A549 (cell line): Measurements from ENCODE around the gene ENHO. TPM values are rescaled to one million over a fixed set of nuclear protein-coding genes. Genes with fewer than 3 reads are reported as not detected.

ENCODE experiments used
- ATAC-seq, 2 experiments: fragments of 200-7000 bp in 1 of 2; fragments of >200 bp in 1 of 2; cut with Nextera tagmentation in 1 of 2; cut with Tn5 transposase in 1 of 2; 3 replicates each; pipeline versions ENCODE4 v1.8.0 to v1.9.1; 2018 to 2020; ENCODE audit warnings: mild to moderate bottlenecking in 1 of 2, moderate library complexity in 1 of 2
- CTCF ChIA-PET: fragments of 300-600 bp; sonication (Branson Sonifier 250); formaldehyde crosslinking; extraction: SDS; loops from one replicate; lab custom pipeline; 2021; ENCODE audit warnings: antibody characterized with exemption, inconsistent platforms; lab: Yijun Ruan, JAX
- POLR2A ChIA-PET: fragments of 350-600 bp; formaldehyde crosslinking; extraction: SDS; loops from one replicate; lab custom pipeline; 2021; ENCODE audit warnings: antibody characterized with exemption, inconsistent platforms; lab: Yijun Ruan, JAX
- DNase-seq, 2 experiments: peaks; one replicate each; pipeline versions ENCODE4 v3.0.0 to v3.0.0-alpha.2; 2011 to 2016; ENCODE audit warnings: low read depth in 1 of 2, low spot score in 1 of 2
- FAIRE-seq: peaks from 2 replicates; lab custom pipeline; 2011; peaks lifted over from hg19 to GRCh38; lab: Jason Lieb, UNC
- H3K27ac ChIP-seq, 2 experiments: fragments of >200 bp; sonication (Bioruptor Twin); formaldehyde crosslinking; 3 replicates each; pipeline ENCODE4 v1.5.1; 2016 to 2017
- H3K4me1 ChIP-seq: fragments of >200 bp; sonication (Bioruptor Twin); formaldehyde crosslinking; 3 replicates; pipeline ENCODE4 v1.6.1; 2016
- H3K4me2 ChIP-seq: fragments of >200 bp; sonication (Bioruptor Twin); formaldehyde crosslinking; 3 replicates; pipeline ENCODE4 v1.6.1; 2016
- H3K4me3 ChIP-seq: fragments of >200 bp; sonication (Bioruptor Twin); formaldehyde crosslinking; 3 replicates; pipeline ENCODE4 v1.5.1; 2016
- H3K9me3 ChIP-seq: fragments of >200 bp; sonication (Bioruptor Twin); formaldehyde crosslinking; 3 replicates; pipeline ENCODE4 v1.6.1; 2016
- BHLHE40 ChIP-seq: IDR thresholded peaks from 2 replicates; pipeline ENCODE4 v1.6.1; 2012; ENCODE audit warnings: low read depth, low read length, inconsistent platforms
- CBX2 ChIP-seq: fragments of 200-600 bp; sonication (generic); IDR thresholded peaks from 2 replicates; pipeline ENCODE4 v1.6.1; 2016; ENCODE audit warnings: low read depth, mild to moderate bottlenecking, borderline replicate concordance
- CEBPB ChIP-seq, 2 experiments: fragments of >200 bp in 1 of 2; sonication (Bioruptor Twin) in 1 of 2; formaldehyde crosslinking in 1 of 2; IDR thresholded peaks; 2 replicates each; pipeline ENCODE4 v1.6.1; 2012 to 2016
- FOSL2 ChIP-seq, 2 experiments: fragments of 450-650 bp in 1 of 2; fragments of >200 bp in 1 of 2; sonication (Bioruptor Twin) in 1 of 2; formaldehyde crosslinking; IDR thresholded peaks; 2 replicates each; pipeline versions ENCODE4 v1.5.0 to v1.6.1; 2016 to 2020; ENCODE audit warnings: mild to moderate bottlenecking in 1 of 2, moderate library complexity in 1 of 2
- KDM1A ChIP-seq: fragments of 200-600 bp; sonication (generic); IDR thresholded peaks from 2 replicates; pipeline ENCODE4 v1.6.1; 2016; ENCODE audit warnings: low read depth, mild to moderate bottlenecking
- MAFK ChIP-seq: fragments of 450-650 bp; IDR thresholded peaks from 2 replicates; pipeline ENCODE4 v1.6.1; 2014; ENCODE audit not compliant: partially characterized antibody
- NPAS2 ChIP-seq: fragments of 250-450 bp; sonication (Bioruptor Pico); IDR thresholded peaks from 2 replicates; pipeline ENCODE4 v1.8.0; 2022; ENCODE audit warnings: mild to moderate bottlenecking, moderate library complexity, borderline replicate concordance
- TP53 ChIP-seq: fragments of 250-450 bp; sonication (Bioruptor Pico); IDR thresholded peaks from 2 replicates; pipeline ENCODE4 v1.5.0; 2021; ENCODE audit warnings: mild to moderate bottlenecking, moderate library complexity
- USF2 ChIP-seq: fragments of 450-650 bp; IDR thresholded peaks from 2 replicates; pipeline ENCODE4 v1.6.1; 2014; ENCODE audit warnings: antibody characterized with exemption
- ZC3H11A ChIP-seq: fragments of 450-650 bp; IDR thresholded peaks from 2 replicates; pipeline ENCODE4 v1.6.1; 2014; ENCODE audit warnings: antibody characterized with exemption, mild to moderate bottlenecking
- WGBS: methylation state at CpG from one replicate; pipeline ENCODE4 v1.1.6; 2017; ENCODE audit errors: missing lambda C conversion rate; 5-methylcytosine and 5-hydroxymethylcytosine counted together
- polyA plus RNA-seq, 4 experiments: library from polyadenylated mRNA; depleted of rRNA in 3 of 4; stranded (reverse); fragments of >200 nt; fragmentation: RNase III in 1 of 4; extraction: RNeasy Plus Mini Kit Qiagen cat#74134 plus additional on column Dnase treatment in 1 of 4; gene quantifications; 2 replicates in 3 of 4; 3 replicates in 1 of 4; pipeline ENCODE4 v1.2.3, GENCODE V29; 2011 to 2017
- small RNA-seq, 6 experiments: library from RNA; depleted of rRNA; stranded (forward); fragments of <200 nt; gene quantifications; one replicate each; pipeline ENCODE3, GENCODE V24; 2012
- TF ChIP-seq, protein P1 (sequence below): fragments of 200-600 bp; sonication (generic); IDR thresholded peaks from 2 replicates; pipeline ENCODE4 v1.6.1; 2016; ENCODE audit warnings: antibody characterized with exemption, mild to moderate bottlenecking, moderate library complexity
- TF ChIP-seq, protein P2 (sequence below): fragments of 150-350 bp; IDR thresholded peaks from 2 replicates; pipeline ENCODE4 v1.6.1; 2014; ENCODE audit warnings: low read depth, mild to moderate bottlenecking, low read length
- TF ChIP-seq, protein P3 (sequence below): fragments of 250-450 bp; sonication (Bioruptor Pico); IDR thresholded peaks from 2 replicates; pipeline ENCODE4 v1.5.0; 2021; ENCODE audit warnings: mild to moderate bottlenecking, moderate library complexity, borderline replicate concordance
- TF ChIP-seq, protein P4 (sequence below): fragments of >200 bp; sonication (Bioruptor Twin); formaldehyde crosslinking; IDR thresholded peaks from 3 replicates; pipeline ENCODE4 v1.5.1; 2016

The ENHO gene
- polyA plus RNA-seq, 2 of the 4 experiments (the other 2 are of a cell fraction): 0.28 to 1.7 TPM

DNA sequence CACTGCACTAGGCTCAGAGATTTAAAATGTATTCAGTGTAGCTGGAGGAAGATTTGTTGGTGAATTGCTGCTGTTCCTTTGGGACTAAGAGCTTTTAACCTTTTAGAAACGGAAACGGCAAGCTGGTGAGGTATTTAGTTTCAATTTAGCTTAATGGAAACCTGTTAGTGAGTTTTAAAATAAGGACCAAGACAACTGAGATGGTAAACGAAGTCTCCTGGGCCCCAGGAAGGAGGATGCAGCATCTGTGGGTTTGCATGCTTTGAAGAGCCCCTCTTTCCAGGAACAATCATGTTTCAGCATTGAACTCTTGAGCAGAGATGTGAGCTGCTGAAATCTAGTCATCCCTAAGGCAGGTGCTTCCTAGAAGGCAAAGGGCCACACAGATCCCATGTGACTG is 47.7 kb downstream of the ENHO start:
- Histone ChIP-seq H3K4me2 (no peak overlapping the region), H3K4me1 (no peaks in the 10 kb centered on the region), H3K9me3 (no peaks in the 10 kb centered on the region), H3K27ac (no peak overlapping the region), H3K4me3 (no peak overlapping the region)
- no peak for FAIRE-seq
- TF ChIP-seq BHLHE40: no peak
- TF ChIP-seq, protein P1, sequence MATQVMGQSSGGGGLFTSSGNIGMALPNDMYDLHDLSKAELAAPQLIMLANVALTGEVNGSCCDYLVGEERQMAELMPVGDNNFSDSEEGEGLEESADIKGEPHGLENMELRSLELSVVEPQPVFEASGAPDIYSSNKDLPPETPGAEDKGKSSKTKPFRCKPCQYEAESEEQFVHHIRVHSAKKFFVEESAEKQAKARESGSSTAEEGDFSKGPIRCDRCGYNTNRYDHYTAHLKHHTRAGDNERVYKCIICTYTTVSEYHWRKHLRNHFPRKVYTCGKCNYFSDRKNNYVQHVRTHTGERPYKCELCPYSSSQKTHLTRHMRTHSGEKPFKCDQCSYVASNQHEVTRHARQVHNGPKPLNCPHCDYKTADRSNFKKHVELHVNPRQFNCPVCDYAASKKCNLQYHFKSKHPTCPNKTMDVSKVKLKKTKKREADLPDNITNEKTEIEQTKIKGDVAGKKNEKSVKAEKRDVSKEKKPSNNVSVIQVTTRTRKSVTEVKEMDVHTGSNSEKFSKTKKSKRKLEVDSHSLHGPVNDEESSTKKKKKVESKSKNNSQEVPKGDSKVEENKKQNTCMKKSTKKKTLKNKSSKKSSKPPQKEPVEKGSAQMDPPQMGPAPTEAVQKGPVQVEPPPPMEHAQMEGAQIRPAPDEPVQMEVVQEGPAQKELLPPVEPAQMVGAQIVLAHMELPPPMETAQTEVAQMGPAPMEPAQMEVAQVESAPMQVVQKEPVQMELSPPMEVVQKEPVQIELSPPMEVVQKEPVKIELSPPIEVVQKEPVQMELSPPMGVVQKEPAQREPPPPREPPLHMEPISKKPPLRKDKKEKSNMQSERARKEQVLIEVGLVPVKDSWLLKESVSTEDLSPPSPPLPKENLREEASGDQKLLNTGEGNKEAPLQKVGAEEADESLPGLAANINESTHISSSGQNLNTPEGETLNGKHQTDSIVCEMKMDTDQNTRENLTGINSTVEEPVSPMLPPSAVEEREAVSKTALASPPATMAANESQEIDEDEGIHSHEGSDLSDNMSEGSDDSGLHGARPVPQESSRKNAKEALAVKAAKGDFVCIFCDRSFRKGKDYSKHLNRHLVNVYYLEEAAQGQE: no peak
- TF ChIP-seq TP53 (CRISPR knock-in tag): no peak
- TF ChIP-seq CBX2: no peak
- TF ChIP-seq, protein P2, sequence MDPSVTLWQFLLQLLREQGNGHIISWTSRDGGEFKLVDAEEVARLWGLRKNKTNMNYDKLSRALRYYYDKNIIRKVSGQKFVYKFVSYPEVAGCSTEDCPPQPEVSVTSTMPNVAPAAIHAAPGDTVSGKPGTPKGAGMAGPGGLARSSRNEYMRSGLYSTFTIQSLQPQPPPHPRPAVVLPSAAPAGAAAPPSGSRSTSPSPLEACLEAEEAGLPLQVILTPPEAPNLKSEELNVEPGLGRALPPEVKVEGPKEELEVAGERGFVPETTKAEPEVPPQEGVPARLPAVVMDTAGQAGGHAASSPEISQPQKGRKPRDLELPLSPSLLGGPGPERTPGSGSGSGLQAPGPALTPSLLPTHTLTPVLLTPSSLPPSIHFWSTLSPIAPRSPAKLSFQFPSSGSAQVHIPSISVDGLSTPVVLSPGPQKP: no peak
- no peak for TF ChIP-seq NPAS2 (CRISPR knock-in tag)
- no peak for TF ChIP-seq ZC3H11A
- TF ChIP-seq USF2: no peak
- TF ChIP-seq MAFK: no peak
- TF ChIP-seq CEBPB (IDR thresholded peaks at IDR 0.05): no peak
- TF ChIP-seq, protein P3, sequence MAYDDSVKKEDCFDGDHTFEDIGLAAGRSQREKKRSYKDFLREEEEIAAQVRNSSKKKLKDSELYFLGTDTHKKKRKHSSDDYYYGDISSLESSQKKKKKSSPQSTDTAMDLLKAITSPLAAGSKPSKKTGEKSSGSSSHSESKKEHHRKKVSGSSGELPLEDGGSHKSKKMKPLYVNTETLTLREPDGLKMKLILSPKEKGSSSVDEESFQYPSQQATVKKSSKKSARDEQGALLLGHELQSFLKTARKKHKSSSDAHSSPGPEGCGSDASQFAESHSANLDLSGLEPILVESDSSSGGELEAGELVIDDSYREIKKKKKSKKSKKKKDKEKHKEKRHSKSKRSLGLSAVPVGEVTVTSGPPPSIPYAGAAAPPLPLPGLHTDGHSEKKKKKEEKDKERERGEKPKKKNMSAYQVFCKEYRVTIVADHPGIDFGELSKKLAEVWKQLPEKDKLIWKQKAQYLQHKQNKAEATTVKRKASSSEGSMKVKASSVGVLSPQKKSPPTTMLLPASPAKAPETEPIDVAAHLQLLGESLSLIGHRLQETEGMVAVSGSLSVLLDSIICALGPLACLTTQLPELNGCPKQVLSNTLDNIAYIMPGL (CRISPR knock-in tag): no peak
- no peak for TF ChIP-seq KDM1A
- TF ChIP-seq FOSL2 (IDR thresholded peaks at IDR 0.05): no peak
- no peak for TF ChIP-seq FOSL2 (CRISPR knock-in tag; IDR thresholded peaks at IDR 0.05)
- TF ChIP-seq, protein P4, sequence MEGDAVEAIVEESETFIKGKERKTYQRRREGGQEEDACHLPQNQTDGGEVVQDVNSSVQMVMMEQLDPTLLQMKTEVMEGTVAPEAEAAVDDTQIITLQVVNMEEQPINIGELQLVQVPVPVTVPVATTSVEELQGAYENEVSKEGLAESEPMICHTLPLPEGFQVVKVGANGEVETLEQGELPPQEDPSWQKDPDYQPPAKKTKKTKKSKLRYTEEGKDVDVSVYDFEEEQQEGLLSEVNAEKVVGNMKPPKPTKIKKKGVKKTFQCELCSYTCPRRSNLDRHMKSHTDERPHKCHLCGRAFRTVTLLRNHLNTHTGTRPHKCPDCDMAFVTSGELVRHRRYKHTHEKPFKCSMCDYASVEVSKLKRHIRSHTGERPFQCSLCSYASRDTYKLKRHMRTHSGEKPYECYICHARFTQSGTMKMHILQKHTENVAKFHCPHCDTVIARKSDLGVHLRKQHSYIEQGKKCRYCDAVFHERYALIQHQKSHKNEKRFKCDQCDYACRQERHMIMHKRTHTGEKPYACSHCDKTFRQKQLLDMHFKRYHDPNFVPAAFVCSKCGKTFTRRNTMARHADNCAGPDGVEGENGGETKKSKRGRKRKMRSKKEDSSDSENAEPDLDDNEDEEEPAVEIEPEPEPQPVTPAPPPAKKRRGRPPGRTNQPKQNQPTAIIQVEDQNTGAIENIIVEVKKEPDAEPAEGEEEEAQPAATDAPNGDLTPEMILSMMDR: no peak
- no peak for ATAC-seq
- no peak for DNase-seq
- CTCF ChIA-PET: interaction anchor here (1.2 to 2.7 kb wide), 4 partner anchors 9 to 128 kb away, joined by 3 to 9 read pairs (median 5); no protein-coding TSS in a partner anchor
- 3% methylated on average over 3 of the region's 3 CpGs for WGBS
- POLR2A ChIA-PET: no interaction called here

Small RNAs within 50 kb of the gene (small RNA-seq; reads per million reads assigned to genes)
- gene RN7SKP24: 0 to 4.7 (median 0) reads per million in 6 experiments

Other genes starting within 250 kb of the ENHO start
- 4.3 and 4.4 TPM in 2 replicates for gene KIF24, start 193.7 kb downstream of the ENHO start, polyA plus RNA-seq (2011; rRNA removed)
- gene KIF24, start 193.7 kb downstream of the ENHO start, polyA plus RNA-seq (2017; fragmentation: RNase III; extraction: RNeasy Plus Mini Kit Qiagen cat#74134 plus additional on column Dnase treatment): 3.0 to 3.3 TPM (median 3.2 TPM) in 3 replicates
- 26.4 and 26.8 TPM in 2 replicates for gene NUDT2, start 193.4 kb downstream of the ENHO start, polyA plus RNA-seq (2011; rRNA removed)
- 24.2 to 26.4 TPM (median 25.5 TPM) in 3 replicates for gene NUDT2, start 193.4 kb downstream of the ENHO start, polyA plus RNA-seq (2017; fragmentation: RNase III; extraction: RNeasy Plus Mini Kit Qiagen cat#74134 plus additional on column Dnase treatment)
- gene MYORG, start 146.1 kb downstream of the ENHO start, polyA plus RNA-seq (2011; rRNA removed): 2.2 and 3.7 TPM in 2 replicates
- 3.3 to 4.2 TPM (median 4.1 TPM) in 3 replicates for gene MYORG, start 146.1 kb downstream of the ENHO start, polyA plus RNA-seq (2017; fragmentation: RNase III; extraction: RNeasy Plus Mini Kit Qiagen cat#74134 plus additional on column Dnase treatment)
- gene FAM219A, start 64.4 kb downstream of the ENHO start, polyA plus RNA-seq (2011; rRNA removed): 8.1 and 10.4 TPM in 2 replicates
- gene FAM219A, start 64.4 kb downstream of the ENHO start, polyA plus RNA-seq (2017; fragmentation: RNase III; extraction: RNeasy Plus Mini Kit Qiagen cat#74134 plus additional on column Dnase treatment): 13.5 to 15.7 TPM (median 15.3 TPM) in 3 replicates
- gene DNAI1, start 64.2 kb downstream of the ENHO start, polyA plus RNA-seq (2011; rRNA removed): 0.16 and 0.27 TPM in 2 replicates
- gene DNAI1, start 64.2 kb downstream of the ENHO start, polyA plus RNA-seq (2017; fragmentation: RNase III; extraction: RNeasy Plus Mini Kit Qiagen cat#74134 plus additional on column Dnase treatment): 0.34 to 0.50 TPM (median 0.40 TPM) in 3 replicates
- not detected in 2 replicates for gene CNTFR, start 66.7 kb upstream of the ENHO start, polyA plus RNA-seq (2011; rRNA removed)
- gene CNTFR, start 66.7 kb upstream of the ENHO start, polyA plus RNA-seq (2017; fragmentation: RNase III; extraction: RNeasy Plus Mini Kit Qiagen cat#74134 plus additional on column Dnase treatment): 0.04 to 0.09 TPM in 2 of 3 replicates, not detected in the other
- 40.8 and 46.5 TPM in 2 replicates for gene RPP25L, start 89.1 kb upstream of the ENHO start, polyA plus RNA-seq (2011; rRNA removed)
- gene RPP25L, start 89.1 kb upstream of the ENHO start, polyA plus RNA-seq (2017; fragmentation: RNase III; extraction: RNeasy Plus Mini Kit Qiagen cat#74134 plus additional on column Dnase treatment): 36.7 to 41.7 TPM (median 39.8 TPM) in 3 replicates
- gene DCTN3, start 97.5 kb upstream of the ENHO start, polyA plus RNA-seq (2011; rRNA removed): 64.8 and 74.3 TPM in 2 replicates
- 92.9 to 97.4 TPM (median 96.3 TPM) in 3 replicates for gene DCTN3, start 97.5 kb upstream of the ENHO start, polyA plus RNA-seq (2017; fragmentation: RNase III; extraction: RNeasy Plus Mini Kit Qiagen cat#74134 plus additional on column Dnase treatment)
- 0.12 TPM in 1 of 2 replicates, not detected in the other for gene ARID3C, start 106.1 kb upstream of the ENHO start, polyA plus RNA-seq (2011; rRNA removed)
- gene ARID3C, start 106.1 kb upstream of the ENHO start, polyA plus RNA-seq (2017; fragmentation: RNase III; extraction: RNeasy Plus Mini Kit Qiagen cat#74134 plus additional on column Dnase treatment): 0.08 to 0.10 TPM (median 0.09 TPM) in 3 replicates
- 64.6 and 95.4 TPM in 2 replicates for gene SIGMAR1, start 114.8 kb upstream of the ENHO start, polyA plus RNA-seq (2011; rRNA removed)
- gene SIGMAR1, start 114.8 kb upstream of the ENHO start, polyA plus RNA-seq (2017; fragmentation: RNase III; extraction: RNeasy Plus Mini Kit Qiagen cat#74134 plus additional on column Dnase treatment): 141 to 150 TPM (median 147 TPM) in 3 replicates
- 19.0 and 24.4 TPM in 2 replicates for gene GALT, start 123.7 kb upstream of the ENHO start, polyA plus RNA-seq (2011; rRNA removed)
- gene GALT, start 123.7 kb upstream of the ENHO start, polyA plus RNA-seq (2017; fragmentation: RNase III; extraction: RNeasy Plus Mini Kit Qiagen cat#74134 plus additional on column Dnase treatment): 24.7 to 31.9 TPM (median 28.4 TPM) in 3 replicates
- 5.6 and 8.1 TPM in 2 replicates for gene IL11RA, start 129.2 kb upstream of the ENHO start, polyA plus RNA-seq (2011; rRNA removed)
- 5.1 to 7.8 TPM (median 6.8 TPM) in 3 replicates for gene IL11RA, start 129.2 kb upstream of the ENHO start, polyA plus RNA-seq (2017; fragmentation: RNase III; extraction: RNeasy Plus Mini Kit Qiagen cat#74134 plus additional on column Dnase treatment)
- 0.26 and 0.27 TPM in 2 replicates for gene CCL27, start 139.7 kb upstream of the ENHO start, polyA plus RNA-seq (2011; rRNA removed)
- gene CCL27, start 139.7 kb upstream of the ENHO start, polyA plus RNA-seq (2017; fragmentation: RNase III; extraction: RNeasy Plus Mini Kit Qiagen cat#74134 plus additional on column Dnase treatment): 0.16 to 0.26 TPM (median 0.22 TPM) in 3 replicates
- gene CCL19, start 168.3 kb upstream of the ENHO start, polyA plus RNA-seq (2011; rRNA removed): not detected in 2 replicates
- not detected in 3 replicates for gene CCL19, start 168.3 kb upstream of the ENHO start, polyA plus RNA-seq (2017; fragmentation: RNase III; extraction: RNeasy Plus Mini Kit Qiagen cat#74134 plus additional on column Dnase treatment)
- not detected in 2 replicates for gene CCL21, start 187.1 kb upstream of the ENHO start, polyA plus RNA-seq (2011; rRNA removed)
- gene CCL21, start 187.1 kb upstream of the ENHO start, polyA plus RNA-seq (2017; fragmentation: RNase III; extraction: RNeasy Plus Mini Kit Qiagen cat#74134 plus additional on column Dnase treatment): not detected in 3 replicates